ENCODE data around the gene NME2.

The NME2 gene

DNA sequence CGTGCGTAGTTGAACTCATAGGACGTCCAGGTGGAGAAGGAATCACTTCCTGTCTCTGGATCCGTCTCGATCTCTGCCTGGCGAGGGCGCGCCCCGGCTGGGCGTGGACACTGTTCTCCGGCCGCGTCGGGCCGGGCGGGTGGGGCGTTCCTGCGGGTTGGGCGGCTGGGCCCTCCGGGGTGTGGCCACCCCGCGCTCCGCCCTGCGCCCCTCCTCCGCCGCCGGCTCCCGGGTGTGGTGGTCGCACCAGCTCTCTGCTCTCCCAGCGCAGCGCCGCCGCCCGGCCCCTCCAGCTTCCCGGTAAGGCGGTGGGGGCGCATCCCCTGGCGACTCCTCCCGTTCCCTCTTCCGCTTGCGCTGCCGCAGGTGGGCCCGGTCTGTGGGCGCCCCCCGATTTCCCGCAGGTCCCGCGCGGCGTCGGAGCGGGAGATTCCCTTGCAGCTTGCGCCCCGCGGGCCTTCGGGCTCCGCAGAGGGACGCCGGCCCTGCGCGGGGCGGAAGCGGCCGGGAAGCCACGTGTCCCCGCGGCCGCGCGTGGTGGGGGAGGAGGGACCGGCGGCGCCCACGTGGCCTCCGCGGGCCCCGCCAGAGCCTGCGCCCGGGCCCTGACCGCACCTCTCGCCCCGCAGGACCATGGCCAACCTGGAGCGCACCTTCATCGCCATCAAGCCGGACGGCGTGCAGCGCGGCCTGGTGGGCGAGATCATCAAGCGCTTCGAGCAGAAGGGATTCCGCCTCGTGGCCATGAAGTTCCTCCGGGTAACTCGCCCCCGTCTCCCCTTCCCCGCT is at the start of gene NME2:
Gene NME2 (plus strand): TSS at position 214 of the 789 bp plus-strand sequence. CDS start 420 bp downstream, at position 634.
- peak; percentile 90 for DNase-seq (ENCODE audit: extremely low read depth, insufficient read length)
- H3K27me3 ChIP-seq (replicated peaks; ENCODE audit: control insufficient read depth, insufficient read depth, low read length), result no peaks in the 10 kb centered on the region
- TF ChIP-seq, protein P1, sequence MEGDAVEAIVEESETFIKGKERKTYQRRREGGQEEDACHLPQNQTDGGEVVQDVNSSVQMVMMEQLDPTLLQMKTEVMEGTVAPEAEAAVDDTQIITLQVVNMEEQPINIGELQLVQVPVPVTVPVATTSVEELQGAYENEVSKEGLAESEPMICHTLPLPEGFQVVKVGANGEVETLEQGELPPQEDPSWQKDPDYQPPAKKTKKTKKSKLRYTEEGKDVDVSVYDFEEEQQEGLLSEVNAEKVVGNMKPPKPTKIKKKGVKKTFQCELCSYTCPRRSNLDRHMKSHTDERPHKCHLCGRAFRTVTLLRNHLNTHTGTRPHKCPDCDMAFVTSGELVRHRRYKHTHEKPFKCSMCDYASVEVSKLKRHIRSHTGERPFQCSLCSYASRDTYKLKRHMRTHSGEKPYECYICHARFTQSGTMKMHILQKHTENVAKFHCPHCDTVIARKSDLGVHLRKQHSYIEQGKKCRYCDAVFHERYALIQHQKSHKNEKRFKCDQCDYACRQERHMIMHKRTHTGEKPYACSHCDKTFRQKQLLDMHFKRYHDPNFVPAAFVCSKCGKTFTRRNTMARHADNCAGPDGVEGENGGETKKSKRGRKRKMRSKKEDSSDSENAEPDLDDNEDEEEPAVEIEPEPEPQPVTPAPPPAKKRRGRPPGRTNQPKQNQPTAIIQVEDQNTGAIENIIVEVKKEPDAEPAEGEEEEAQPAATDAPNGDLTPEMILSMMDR (IDR thresholded peaks at IDR 0.05; ENCODE audit: insufficient read depth, low read length, poor library complexity, severe bottlenecking), result no peak
- peaks cover 10% of the 10 kb centered on the region for H3K36me3 ChIP-seq (ENCODE audit: control insufficient read depth, insufficient read depth, low read length)
- peak within 1 kb of the TSS; percentile 88 for H3K4me3 ChIP-seq (replicated peaks; ENCODE audit: low read depth, low read length)

DNA sequence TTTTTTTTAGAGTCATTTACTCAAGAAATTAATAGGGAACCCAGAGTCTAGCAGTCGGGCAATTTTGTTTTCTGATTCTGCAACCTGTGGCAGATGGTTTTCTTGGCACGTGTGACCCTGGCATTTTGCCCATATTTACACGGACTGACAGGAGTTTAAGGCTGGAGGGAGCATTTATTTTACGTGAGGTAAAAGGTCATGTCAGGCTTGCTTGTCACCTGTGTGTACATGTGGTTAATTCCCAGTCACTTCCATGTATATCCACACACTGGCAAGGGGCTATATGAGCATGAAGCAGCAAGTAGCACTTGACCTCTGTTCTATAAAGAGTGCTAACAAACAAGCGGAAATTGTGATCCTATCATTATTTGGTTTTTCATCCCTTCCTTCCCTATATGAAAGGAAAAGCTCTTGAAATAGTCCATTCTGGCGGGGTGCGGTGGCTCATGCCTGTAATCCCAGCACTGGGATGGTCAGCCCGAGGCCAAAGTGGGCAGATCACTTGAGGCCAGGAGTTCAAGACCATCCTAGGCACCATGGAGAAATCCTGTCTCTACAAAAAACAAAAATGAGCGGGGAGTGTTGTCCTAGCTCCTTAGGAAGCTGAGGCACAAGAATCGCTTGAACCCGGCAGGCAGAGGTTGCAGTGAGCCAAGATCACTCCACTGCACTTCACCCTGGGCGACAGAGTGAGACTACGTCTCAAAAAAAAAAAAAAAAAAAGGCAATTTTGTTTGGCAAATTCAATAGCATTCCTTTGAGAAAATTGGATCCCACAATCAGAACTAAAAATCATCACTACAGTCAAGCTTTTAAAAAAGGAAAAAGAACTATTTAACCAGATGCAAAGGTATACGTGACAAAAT is 47.6 kb upstream of the NME2 start:
- TF ChIP-seq, protein P1 (IDR thresholded peaks at IDR 0.05; ENCODE audit: insufficient read depth, low read length, poor library complexity, severe bottlenecking), result no peak
- DNase-seq (ENCODE audit: extremely low read depth, insufficient read length), result no peak
- no peaks in the 10 kb centered on the region for H3K36me3 ChIP-seq (ENCODE audit: control insufficient read depth, insufficient read depth, low read length)
- H3K27me3 ChIP-seq (replicated peaks; ENCODE audit: control insufficient read depth, insufficient read depth, low read length), result no peaks in the 10 kb centered on the region
- peak overlapping the region; percentile 94 for H3K4me3 ChIP-seq (replicated peaks; ENCODE audit: low read depth, low read length)

DNA sequence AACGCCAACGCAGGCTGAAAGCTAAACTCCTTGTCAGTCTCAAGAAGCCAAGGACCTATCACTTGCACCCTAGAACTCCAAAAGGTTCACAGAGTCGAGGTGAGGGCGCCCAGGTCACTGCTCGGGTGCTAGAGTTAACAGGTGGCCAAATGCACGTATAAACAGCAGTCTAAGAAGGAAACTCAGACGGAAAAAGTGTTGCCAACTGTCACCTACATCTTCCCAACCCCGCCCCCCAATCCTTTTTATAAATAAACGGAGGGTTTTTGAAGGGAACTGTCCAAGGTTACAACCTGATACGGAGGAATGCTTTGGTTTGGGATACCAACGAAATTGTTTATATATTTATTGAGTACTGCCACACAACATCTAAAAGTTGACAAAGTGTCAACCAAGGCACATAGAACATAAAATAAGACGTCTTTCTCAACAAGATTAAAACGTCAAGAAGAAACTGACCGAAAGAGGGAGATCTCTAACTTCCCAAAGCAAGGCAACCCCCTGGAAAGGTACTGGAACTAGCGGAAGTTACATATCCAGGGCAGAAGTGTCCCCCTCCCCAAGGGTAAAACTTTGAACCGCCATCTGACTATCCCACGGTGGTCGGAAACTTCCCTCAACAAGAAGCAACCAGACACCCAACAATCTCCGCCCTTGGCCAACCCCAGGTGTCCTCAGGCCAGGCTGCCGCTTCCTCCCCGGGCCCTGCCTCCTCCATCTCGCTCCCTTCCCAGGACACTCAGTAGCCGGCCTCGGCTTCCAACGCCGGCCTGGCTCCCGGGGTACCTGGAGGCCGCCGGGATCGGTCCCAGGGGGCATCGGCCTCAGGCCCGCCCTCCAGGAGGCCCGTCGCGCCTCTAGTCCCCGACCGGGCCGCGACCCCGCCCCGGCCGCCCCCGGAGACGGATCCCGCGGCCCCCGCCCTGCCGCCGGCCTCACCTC is 46.5 kb upstream of the NME2 start:
- Histone ChIP-seq H3K27me3 (replicated peaks; ENCODE audit: control insufficient read depth, insufficient read depth, low read length) (no peaks in the 10 kb centered on the region), H3K36me3 (ENCODE audit: control insufficient read depth, insufficient read depth, low read length) (no peaks in the 10 kb centered on the region), H3K4me3 (replicated peaks; ENCODE audit: low read depth, low read length) (peak overlapping the region; percentile 94)
- TF ChIP-seq, protein P1 (IDR thresholded peaks at IDR 0.05; ENCODE audit: insufficient read depth, low read length, poor library complexity, severe bottlenecking), result no peak
- DNase-seq (ENCODE audit: extremely low read depth, insufficient read length), result peak; percentile 55

DNA sequence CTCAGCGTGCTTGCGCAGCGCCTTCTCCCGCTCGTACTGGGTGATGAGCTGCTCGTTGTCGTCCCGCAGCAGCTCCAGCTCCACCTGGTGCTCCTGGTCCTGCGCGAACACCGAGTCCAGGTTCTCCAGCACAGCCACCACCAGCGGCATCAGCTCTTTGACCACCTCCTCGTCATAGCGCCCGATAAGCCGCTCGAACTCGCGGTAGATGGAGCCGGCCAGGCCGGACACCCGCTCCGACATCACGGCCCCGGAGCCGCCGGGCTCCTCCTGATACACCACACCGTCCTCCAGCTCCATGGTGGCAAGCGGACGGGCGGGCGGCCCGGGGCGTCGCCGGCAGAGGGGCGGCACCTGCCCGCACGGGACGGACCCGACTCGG is 45.9 kb upstream of the NME2 start:
- Histone ChIP-seq H3K27me3 (replicated peaks; ENCODE audit: control insufficient read depth, insufficient read depth, low read length) (no peaks in the 10 kb centered on the region), H3K4me3 (replicated peaks; ENCODE audit: low read depth, low read length) (peak overlapping the region; percentile 94), H3K36me3 (ENCODE audit: control insufficient read depth, insufficient read depth, low read length) (no peaks in the 10 kb centered on the region)
- TF ChIP-seq, protein P1 (IDR thresholded peaks at IDR 0.05; ENCODE audit: insufficient read depth, low read length, poor library complexity, severe bottlenecking), result peak; percentile 4
- DNase-seq (ENCODE audit: extremely low read depth, insufficient read length), result peak; percentile 80

All from GM06990 (cell line).